ENCODE data around the gene ZDHHC8. TPM values are rescaled to one million over a fixed set of nuclear protein-coding genes. Genes with fewer than 3 reads are reported as not detected.

Gene ZDHHC8
- total RNA-seq, 1 donor from 2014 or later: 22.6 TPM

GRCh38 chr22:20135265-20135664 lies 3.7 kb downstream of the ZDHHC8 start:
- no peak for DNase-seq (ENCODE audit: extremely low spot score in 2 of 2)
- no peak overlapping the region for H3K4me3 ChIP-seq
- no peaks in the 10 kb centered on the region for H3K9me3 ChIP-seq
- peaks cover 72% of the 10 kb centered on the region for H3K4me1 ChIP-seq
- no peaks in the 10 kb centered on the region for H3K27me3 ChIP-seq
- TF ChIP-seq POLR2AphosphoS5 (IDR thresholded peaks at IDR 0.05; ENCODE audit: insufficient read depth in 1 of 2, low read depth in 1 of 2) (no peak), POLR2A (IDR thresholded peaks at IDR 0.05) (no peak), CTCF (IDR thresholded peaks at IDR 0.05) (no peak)
- peaks cover 0 to 7% of the 10 kb centered on the region in 2 donors for H3K36me3 ChIP-seq
- no peak overlapping the region for H3K27ac ChIP-seq
- intact Hi-C loops (cut with DNase I): no loop called here

- intact Hi-C loops (cut with DNase I): no loop called here
- TF ChIP-seq POLR2A (IDR thresholded peaks at IDR 0.05): no peak
- Histone ChIP-seq H3K4me1 (peaks cover 66% of the 10 kb centered on the region), H3K36me3 (peaks cover 0 to 7% of the 10 kb centered on the region in 2 donors), H3K9me3 (no peaks in the 10 kb centered on the region), H3K27ac (no peak overlapping the region), H3K4me3 (no peak overlapping the region), H3K27me3 (no peaks in the 10 kb centered on the region)
- DNase-seq (ENCODE audit: extremely low spot score in 2 of 2): no peak
Observed at GRCh38 chr22:20135806-20136602, 4.4 kb downstream of the ZDHHC8 start.

- intact Hi-C loops (cut with DNase I): no loop called here
- Histone ChIP-seq H3K36me3 (peaks cover 0 to 11% of the 10 kb centered on the region in 2 donors), H3K27me3 (no peaks in the 10 kb centered on the region), H3K9me3 (no peaks in the 10 kb centered on the region), H3K4me1 (peaks cover 66% of the 10 kb centered on the region), H3K27ac (no peak overlapping the region), H3K4me3 (no peak overlapping the region)
- no peak for DNase-seq (ENCODE audit: extremely low spot score in 2 of 2)
- TF ChIP-seq POLR2A (IDR thresholded peaks at IDR 0.05): no peak
- no peak for TF ChIP-seq CTCF (IDR thresholded peaks at IDR 0.05)
- no peak for TF ChIP-seq POLR2AphosphoS5 (IDR thresholded peaks at IDR 0.05; ENCODE audit: insufficient read depth in 1 of 2, low read depth in 1 of 2)
Observed at GRCh38 chr22:20136603-20136873, 4.9 kb downstream of the ZDHHC8 start.

- Histone ChIP-seq H3K36me3 (peaks cover 0 to 12% of the 10 kb centered on the region in 2 donors), H3K4me1 (peaks cover 66% of the 10 kb centered on the region), H3K27me3 (no peaks in the 10 kb centered on the region), H3K9me3 (no peaks in the 10 kb centered on the region), H3K4me3 (no peak overlapping the region), H3K27ac (no peak overlapping the region)
- DNase-seq (ENCODE audit: extremely low spot score in 2 of 2): no peak
- intact Hi-C loops (cut with DNase I): no loop called here
- TF ChIP-seq POLR2AphosphoS5 (IDR thresholded peaks at IDR 0.05; ENCODE audit: insufficient read depth in 1 of 2, low read depth in 1 of 2): no peak
- TF ChIP-seq POLR2A (IDR thresholded peaks at IDR 0.05): no peak
- no peak for TF ChIP-seq CTCF (IDR thresholded peaks at IDR 0.05)
Observed at GRCh38 chr22:20137113-20137512, 5.5 kb downstream of the ZDHHC8 start.

- Histone ChIP-seq H3K9me3 (no peaks in the 10 kb centered on the region), H3K27me3 (no peaks in the 10 kb centered on the region), H3K36me3 (peaks cover 0 to 12% of the 10 kb centered on the region in 2 donors), H3K4me3 (no peak overlapping the region), H3K4me1 (peaks cover 59% of the 10 kb centered on the region), H3K27ac (no peak overlapping the region)
- DNase-seq (ENCODE audit: extremely low spot score in 2 of 2): no peak
- TF ChIP-seq CTCF (IDR thresholded peaks at IDR 0.05) (no peak), POLR2A (IDR thresholded peaks at IDR 0.05) (no peak), POLR2AphosphoS5 (IDR thresholded peaks at IDR 0.05; ENCODE audit: insufficient read depth in 1 of 2, low read depth in 1 of 2) (no peak)
- intact Hi-C loops (cut with DNase I): no loop called here
Observed at GRCh38 chr22:20137671-20138416, 6.2 kb downstream of the ZDHHC8 start.

Data from vagina (tissue), 2 donors.